Measurements from ENCODE around the gene CALHM2. TPM values are rescaled to one million over a fixed set of nuclear protein-coding genes. Genes with fewer than 3 reads are reported as not detected.

CALHM2 gene
- total and polyA plus RNA-seq, 2 of the 13 experiments (the other 11 are each of a cell fraction or from before 2014, with no cell fraction given): 0.15 TPM; not detected in 1

DNA sequence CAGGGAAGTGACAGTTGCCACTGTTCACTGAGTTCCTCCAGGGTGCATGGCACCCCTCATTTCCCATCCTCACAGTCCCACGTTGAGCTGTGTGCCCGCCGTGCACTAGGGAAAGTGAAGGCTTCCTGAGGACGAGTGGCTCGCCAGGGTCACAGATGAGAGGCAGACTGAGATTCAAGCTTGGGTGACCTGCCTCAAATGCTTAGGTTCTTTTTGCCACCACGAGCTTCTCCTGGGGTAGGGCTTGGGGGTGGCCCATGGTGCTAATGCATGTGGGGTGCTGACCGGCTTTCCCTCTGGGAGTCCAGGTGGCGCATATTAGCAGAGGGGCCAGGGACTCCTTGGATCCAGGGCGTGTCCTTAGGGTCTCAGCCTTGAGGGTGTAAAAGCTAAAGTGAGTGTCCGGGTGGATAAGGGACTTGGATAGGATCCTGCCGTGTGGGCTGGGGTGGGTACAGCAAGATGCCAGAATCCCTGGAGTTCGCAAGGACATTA is 1.9 kb downstream of the CALHM2 start:
- intact Hi-C loops (cut with micrococcal nuclease; ENCODE audit: unreplicated experiment) (no loop called here), in situ Hi-C loops (cut with HindIII; ENCODE audit: extremely low pct_ligation_motif_present, low pct_unique_long_range_greater_than_20kb) (no loop called here)
- Histone ChIP-seq H3K79me2 (ENCODE audit: insufficient read depth, low read length) (no peaks in the 10 kb centered on the region), H4K20me1 (ENCODE audit: insufficient read depth, low read length) (no peaks in the 10 kb centered on the region), H3K36me3 (replicated peaks in 1 of 2; ENCODE audit: control insufficient read depth in 1 of 2, insufficient read depth in 2 of 2, low read length in 2 of 2) (peaks cover 3 to 8% of the 10 kb centered on the region in 2 experiments; a peak in 3 of 5 replicates), H3K9ac (ENCODE audit: insufficient read depth, low read depth, low read length) (no peak overlapping the region), H3K9me3 (ENCODE audit: low read length) (no peaks in the 10 kb centered on the region), H3K27ac (ENCODE audit: extremely low read length, insufficient read depth, low read length) (no peak overlapping the region), H3K27me3 (ENCODE audit: control insufficient read depth in 1 of 2, insufficient read depth in 2 of 2, low read length in 2 of 2) (peaks cover 2 to 26% of the 10 kb centered on the region in 2 experiments; a peak in 4 of 5 replicates), H3K4me3 (replicated peaks in 1 of 3; ENCODE audit: insufficient read depth in 1 of 3, low read depth in 2 of 3, low read length in 3 of 3) (no peak overlapping the region), H3K4me2 (ENCODE audit: low read depth, low read length) (no peak overlapping the region), H3K4me1 (ENCODE audit: insufficient read depth, low read length) (peaks cover 18% of the 10 kb centered on the region), H2AFZ (ENCODE audit: low read length) (no peak overlapping the region)
- FAIRE-seq: no peak
- no peak for DNase-seq (ENCODE audit: low spot score)
- POLR2A ChIA-PET: no interaction called here
- no peak for ATAC-seq
- no TSS peak for BruUV-seq (replicated peaks)
- no peak for TF ChIP-seq ZSCAN29 (CRISPR knock-in tag; conservative IDR thresholded peaks at IDR 0.05)
- no peak for TF ChIP-seq KMT2B (CRISPR knock-in tag; IDR thresholded peaks at IDR 0.05)
- TF ChIP-seq MBNL3 (CRISPR knock-in tag; conservative IDR thresholded peaks at IDR 0.05): no peak
- TF ChIP-seq ZNF768 (CRISPR knock-in tag; IDR thresholded peaks at IDR 0.05): no peak
- TF ChIP-seq ZNF281 (CRISPR knock-in tag; IDR thresholded peaks at IDR 0.05; ENCODE audit: borderline replicate concordance): no peak
- TF ChIP-seq ZBTB44 (CRISPR knock-in tag; IDR thresholded peaks at IDR 0.05): no peak
- TF ChIP-seq RAD51 (IDR thresholded peaks at IDR 0.05; ENCODE audit: borderline replicate concordance): no peak
- no peak for TF ChIP-seq TCF7 (IDR thresholded peaks at IDR 0.05; ENCODE audit: low read depth)
- no peak for TF ChIP-seq ZNF318 (CRISPR knock-in tag; IDR thresholded peaks at IDR 0.05)
- no peak for TF ChIP-seq IKZF1 (IDR thresholded peaks at IDR 0.05)
- CTCF ChIA-PET (ENCODE audit: low intra/inter-chr PET ratio, low total read pairs): no interaction called here
- WGBS (ENCODE audit: low lambda C conversion rate): 72% methylated on average over 11 of the region's 12 CpGs
